Measurements from ENCODE around the gene ELOVL2.

DNA sequence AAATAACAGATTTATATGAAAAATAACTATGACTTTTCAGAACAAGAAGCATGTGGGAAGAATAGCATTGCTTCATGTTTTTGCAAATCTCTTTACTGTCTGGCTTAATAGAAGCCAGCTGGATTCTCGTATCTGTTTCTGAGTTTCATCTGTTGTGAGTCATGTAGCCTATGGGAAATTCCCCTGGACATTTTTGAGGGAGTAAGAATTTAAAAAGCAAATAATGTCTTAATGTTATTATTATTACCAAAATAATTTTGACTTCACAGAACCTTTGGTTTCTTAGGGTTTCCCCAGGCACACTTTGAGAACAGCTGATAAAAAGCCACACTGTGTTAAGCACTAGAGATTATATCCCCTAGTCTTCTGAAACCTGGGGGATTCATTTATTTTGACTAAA is 81.4 kb downstream of the ELOVL2 start:
- TF ChIP-seq EZH2 (IDR thresholded peaks at IDR 0.05; ENCODE audit: insufficient read depth, poor library complexity, severe bottlenecking) (no peak), EZH2phosphoT487 (IDR thresholded peaks at IDR 0.05; ENCODE audit: insufficient read depth, low read depth) (no peak)

Measured in GM23248 (cell line).